ENCODE measurements around the gene PRKAA2. TPM values are rescaled to one million over a fixed set of nuclear protein-coding genes. Genes with fewer than 3 reads are reported as not detected.

The PRKAA2 gene
- total RNA-seq = 4.4 and 9.8 TPM in 2 replicates

GRCh38 chr1:56644919-56645676 is at the start of gene PRKAA2:
Gene PRKAA2 (plus strand): TSS chr1:56645314. CDS start chr1:56645388, 74 bp downstream.

Other genes with a start within 250 kb of the PRKAA2 start
- 49.2 and 306 TPM in 2 replicates for gene PLPP3, start 65.8 kb upstream of the PRKAA2 start, total RNA-seq
- gene FYB2, start 174.1 kb downstream of the PRKAA2 start, total RNA-seq = not detected in 2 replicates
- not detected in 2 replicates for gene C8A, start 209.5 kb downstream of the PRKAA2 start, total RNA-seq